HepG2 (cell line): ENCODE measurements around the gene FRG1. TPM values are rescaled to one million over a fixed set of nuclear protein-coding genes. Genes with fewer than 3 reads are reported as not detected.

Experiments
- polyA plus RNA-seq, 8 experiments: library from polyadenylated mRNA; depleted of rRNA in 3 of 8; stranded (reverse) in 7 of 8; unstranded in 1 of 8; fragments of >200 nt; fragmentation: Illumina TruSeq in 4 of 8; extraction: Trizol in 4 of 8; gene quantifications; 2 replicates each; pipeline versions ENCODE4 v1.2.1 to v1.2.3, GENCODE V29; 2011 to 2016; ENCODE audit warnings: low read depth in 4 of 8, missing spikeins in 1 of 8, mixed read lengths in 1 of 8; ENCODE audit not compliant: insufficient read depth in 1 of 8
- small RNA-seq, 3 experiments: library from RNA; depleted of rRNA; stranded (forward); fragments of <200 nt; gene quantifications; one replicate each; pipeline ENCODE3, GENCODE V24; 2012; ENCODE audit warnings: low read depth in 2 of 3, low replicate concordance in 1 of 3; ENCODE audit not compliant: insufficient read length in 3 of 3, insufficient read depth in 2 of 3
- total RNA-seq, 5 experiments: library from RNA; depleted of rRNA; stranded (reverse); fragments of >200 nt; fragmentation: Illumina TruSeq; extraction: Trizol; gene quantifications; 2 replicates each; pipeline ENCODE4 v1.2.3, GENCODE V29; 2016; ENCODE audit warnings: low read depth in 1 of 5

The FRG1 gene
- total and polyA plus RNA-seq, 2 of the 13 experiments (the other 11 are each of a cell fraction or from before 2014, with no cell fraction given): 5.7 to 42.6 TPM

Small RNAs within 50 kb of the gene (small RNA-seq; reads per million reads assigned to genes)
- 0 reads per million in 3 experiments for gene MLLT10P2

Other genes starting within 250 kb of the FRG1 start
- not detected in 2 replicates for gene FRG2, start 86.4 kb downstream of the FRG1 start, total RNA-seq (2016; rRNA removed; fragmentation: Illumina TruSeq; extraction: Trizol)
- not detected in 2 replicates for gene FRG2, start 86.4 kb downstream of the FRG1 start, polyA plus RNA-seq (2011; rRNA removed)
- gene DBET, start 123.6 kb downstream of the FRG1 start, total RNA-seq (2016; rRNA removed; fragmentation: Illumina TruSeq; extraction: Trizol): not detected in 2 replicates
- gene DBET, start 123.6 kb downstream of the FRG1 start, polyA plus RNA-seq (2011; rRNA removed): not detected in 2 replicates
- not detected in 2 replicates for gene DUX4, start 232.9 kb downstream of the FRG1 start, total RNA-seq (2016; rRNA removed; fragmentation: Illumina TruSeq; extraction: Trizol)
- gene DUX4, start 232.9 kb downstream of the FRG1 start, polyA plus RNA-seq (2011; rRNA removed): not detected in 2 replicates